HL-60 (cell line): Measurements from ENCODE around the gene ASB7.

Source experiments
- DNase-seq, 2 experiments: peaks; one replicate each; pipeline ENCODE4 v3.0.0-alpha.2; 2010 to 2020; ENCODE audit warnings: low read depth in 1 of 2, low spot score in 1 of 2
- H3K27ac ChIP-seq: fragments of 250-450 bp; sonication (Bioruptor Pico); replicated peaks from 2 replicates; pipeline ENCODE4 v1.5.1; 2020; ENCODE audit warnings: mild to moderate bottlenecking, moderate library complexity
- H3K27me3 ChIP-seq: fragments of 250-450 bp; sonication (Bioruptor Pico); 2 replicates; pipeline ENCODE4 v1.5.1; 2021; ENCODE audit warnings: mild to moderate bottlenecking, moderate library complexity; ENCODE audit not compliant: insufficient read depth, poor library complexity, severe bottlenecking
- H3K4me3 ChIP-seq: replicated peaks from 2 replicates; pipeline ENCODE4 v1.5.1; 2011; ENCODE audit warnings: mild to moderate bottlenecking, control low read depth, low read length; ENCODE audit not compliant: insufficient read depth
- GABPA ChIP-seq: IDR thresholded peaks from 2 replicates; pipeline ENCODE4 v1.6.1; 2012; ENCODE audit warnings: low read depth
- POLR2AphosphoS5 ChIP-seq: IDR thresholded peaks from 2 replicates; pipeline ENCODE4 v1.6.1; 2012; ENCODE audit warnings: low read depth
- SPI1 ChIP-seq: IDR thresholded peaks from 2 replicates; pipeline ENCODE4 v1.6.1; 2012; ENCODE audit warnings: low read depth, mild to moderate bottlenecking, borderline replicate concordance
- TF ChIP-seq, protein P1 (sequence below): IDR thresholded peaks from 2 replicates; pipeline ENCODE4 v1.6.1; 2012; ENCODE audit warnings: low read depth; ENCODE audit not compliant: insufficient replicate concordance
- TF ChIP-seq, protein P2 (sequence below): IDR thresholded peaks from one replicate; pipeline ENCODE4 v1.5.1; 2011; ENCODE audit warnings: low read length, control low read depth, inconsistent platforms; ENCODE audit not compliant: insufficient read depth

ASB7 gene

DNA sequence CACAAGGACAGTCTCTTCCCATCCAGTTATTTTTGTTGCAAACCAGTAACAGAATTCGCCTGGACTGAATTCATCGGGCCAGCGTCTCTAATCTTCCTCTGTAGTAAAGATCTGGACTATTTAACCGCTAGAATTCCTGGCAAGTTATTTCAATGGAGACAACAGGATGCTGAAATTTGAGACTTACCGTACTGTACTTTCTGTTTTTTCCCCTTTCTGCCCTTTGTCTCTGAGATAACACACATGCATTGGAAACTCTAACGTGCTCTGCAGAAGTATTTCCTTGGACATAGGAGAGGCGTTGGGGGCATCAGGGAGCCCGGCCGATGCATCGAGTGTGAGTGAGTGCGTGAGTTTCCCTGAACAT, 61.5 kb downstream of the ASB7 start:
- no peak for DNase-seq
- H3K27ac ChIP-seq: no peak overlapping the region
- H3K27me3 ChIP-seq: no peaks in the 10 kb centered on the region
- TF ChIP-seq, protein P1, sequence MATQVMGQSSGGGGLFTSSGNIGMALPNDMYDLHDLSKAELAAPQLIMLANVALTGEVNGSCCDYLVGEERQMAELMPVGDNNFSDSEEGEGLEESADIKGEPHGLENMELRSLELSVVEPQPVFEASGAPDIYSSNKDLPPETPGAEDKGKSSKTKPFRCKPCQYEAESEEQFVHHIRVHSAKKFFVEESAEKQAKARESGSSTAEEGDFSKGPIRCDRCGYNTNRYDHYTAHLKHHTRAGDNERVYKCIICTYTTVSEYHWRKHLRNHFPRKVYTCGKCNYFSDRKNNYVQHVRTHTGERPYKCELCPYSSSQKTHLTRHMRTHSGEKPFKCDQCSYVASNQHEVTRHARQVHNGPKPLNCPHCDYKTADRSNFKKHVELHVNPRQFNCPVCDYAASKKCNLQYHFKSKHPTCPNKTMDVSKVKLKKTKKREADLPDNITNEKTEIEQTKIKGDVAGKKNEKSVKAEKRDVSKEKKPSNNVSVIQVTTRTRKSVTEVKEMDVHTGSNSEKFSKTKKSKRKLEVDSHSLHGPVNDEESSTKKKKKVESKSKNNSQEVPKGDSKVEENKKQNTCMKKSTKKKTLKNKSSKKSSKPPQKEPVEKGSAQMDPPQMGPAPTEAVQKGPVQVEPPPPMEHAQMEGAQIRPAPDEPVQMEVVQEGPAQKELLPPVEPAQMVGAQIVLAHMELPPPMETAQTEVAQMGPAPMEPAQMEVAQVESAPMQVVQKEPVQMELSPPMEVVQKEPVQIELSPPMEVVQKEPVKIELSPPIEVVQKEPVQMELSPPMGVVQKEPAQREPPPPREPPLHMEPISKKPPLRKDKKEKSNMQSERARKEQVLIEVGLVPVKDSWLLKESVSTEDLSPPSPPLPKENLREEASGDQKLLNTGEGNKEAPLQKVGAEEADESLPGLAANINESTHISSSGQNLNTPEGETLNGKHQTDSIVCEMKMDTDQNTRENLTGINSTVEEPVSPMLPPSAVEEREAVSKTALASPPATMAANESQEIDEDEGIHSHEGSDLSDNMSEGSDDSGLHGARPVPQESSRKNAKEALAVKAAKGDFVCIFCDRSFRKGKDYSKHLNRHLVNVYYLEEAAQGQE: no peak
- TF ChIP-seq, protein P2, sequence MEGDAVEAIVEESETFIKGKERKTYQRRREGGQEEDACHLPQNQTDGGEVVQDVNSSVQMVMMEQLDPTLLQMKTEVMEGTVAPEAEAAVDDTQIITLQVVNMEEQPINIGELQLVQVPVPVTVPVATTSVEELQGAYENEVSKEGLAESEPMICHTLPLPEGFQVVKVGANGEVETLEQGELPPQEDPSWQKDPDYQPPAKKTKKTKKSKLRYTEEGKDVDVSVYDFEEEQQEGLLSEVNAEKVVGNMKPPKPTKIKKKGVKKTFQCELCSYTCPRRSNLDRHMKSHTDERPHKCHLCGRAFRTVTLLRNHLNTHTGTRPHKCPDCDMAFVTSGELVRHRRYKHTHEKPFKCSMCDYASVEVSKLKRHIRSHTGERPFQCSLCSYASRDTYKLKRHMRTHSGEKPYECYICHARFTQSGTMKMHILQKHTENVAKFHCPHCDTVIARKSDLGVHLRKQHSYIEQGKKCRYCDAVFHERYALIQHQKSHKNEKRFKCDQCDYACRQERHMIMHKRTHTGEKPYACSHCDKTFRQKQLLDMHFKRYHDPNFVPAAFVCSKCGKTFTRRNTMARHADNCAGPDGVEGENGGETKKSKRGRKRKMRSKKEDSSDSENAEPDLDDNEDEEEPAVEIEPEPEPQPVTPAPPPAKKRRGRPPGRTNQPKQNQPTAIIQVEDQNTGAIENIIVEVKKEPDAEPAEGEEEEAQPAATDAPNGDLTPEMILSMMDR: no peak
- no peak for TF ChIP-seq GABPA
- H3K4me3 ChIP-seq: no peak overlapping the region

DNA sequence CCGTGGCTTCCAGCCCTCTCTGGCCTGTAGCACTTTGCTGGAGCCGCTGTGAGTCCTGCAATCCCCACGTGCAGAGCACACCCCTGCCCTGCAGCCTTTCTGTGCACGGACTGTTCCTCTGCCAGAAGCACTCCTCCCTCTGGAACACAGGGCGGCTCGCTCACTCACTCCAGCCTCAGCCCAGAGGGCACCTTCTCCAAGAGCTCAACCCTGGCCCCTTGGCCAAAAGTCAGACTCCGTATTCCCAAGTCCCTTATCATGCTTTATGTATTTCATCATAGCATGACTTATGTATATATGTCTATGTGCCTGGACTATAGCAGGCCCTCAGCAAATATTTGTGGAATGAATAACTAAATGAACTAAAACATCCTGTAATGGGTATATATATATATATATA, 63.2 kb downstream of the ASB7 start:
- no peak for DNase-seq
- Histone ChIP-seq H3K27ac (no peak overlapping the region), H3K27me3 (no peaks in the 10 kb centered on the region), H3K4me3 (no peak overlapping the region)
- TF ChIP-seq POLR2AphosphoS5 (no peak), SPI1 (no peak), GABPA (no peak)
- TF ChIP-seq, protein P1: no peak
- TF ChIP-seq, protein P2: no peak

DNA sequence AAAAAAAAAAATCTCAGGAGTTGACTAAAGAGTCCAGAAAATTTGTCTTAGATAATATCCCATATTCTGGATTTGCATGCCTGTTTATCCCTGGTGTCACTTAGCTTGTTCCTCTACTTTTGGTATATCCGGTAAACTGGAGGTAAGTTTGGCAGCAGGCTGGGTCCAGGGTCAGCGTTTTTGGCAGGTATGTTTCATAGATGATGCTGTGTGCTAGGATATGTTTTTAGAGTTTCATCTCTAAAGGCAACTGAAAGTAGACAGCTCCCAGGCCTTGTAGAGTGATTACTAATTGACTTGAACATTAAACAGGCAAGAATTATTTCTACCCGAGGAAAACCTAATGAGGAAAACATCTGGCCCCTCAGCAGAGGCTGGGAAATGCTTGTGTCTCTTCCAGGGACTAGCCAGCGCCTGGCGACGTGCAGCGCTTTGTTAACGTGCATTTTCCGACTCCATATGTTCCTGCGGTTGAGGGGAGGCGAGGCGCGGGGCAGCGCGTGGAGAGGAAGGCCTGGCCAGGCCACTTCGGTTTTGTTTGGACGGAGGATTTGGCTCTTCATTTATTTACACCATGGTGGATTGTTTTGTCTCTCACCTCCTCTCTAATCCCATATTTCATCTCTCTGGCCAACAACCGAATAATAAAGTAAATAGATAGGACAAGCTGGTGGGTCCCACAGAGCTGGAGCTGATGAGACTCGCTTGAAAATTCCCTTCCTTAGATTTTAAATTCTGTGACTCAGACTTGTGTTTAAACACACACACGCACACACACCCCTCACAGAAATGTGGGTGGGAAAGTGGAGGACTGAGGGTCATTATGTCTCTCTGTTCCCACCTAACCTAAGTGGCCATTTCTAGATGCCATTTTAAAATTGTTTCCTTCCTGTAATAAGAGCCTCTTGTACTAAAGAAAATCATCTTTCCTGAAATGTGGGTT, 65.3 kb downstream of the ASB7 start:
- TF ChIP-seq SPI1 (no peak), POLR2AphosphoS5 (no peak), GABPA (no peak)
- TF ChIP-seq, protein P1: no peak
- TF ChIP-seq, protein P2: no peak
- DNase-seq: no peak
- Histone ChIP-seq H3K27ac (no peak overlapping the region), H3K27me3 (no peaks in the 10 kb centered on the region), H3K4me3 (no peak overlapping the region)
